Esophagus squamous epithelium (tissue), 5 donors: Measurements from ENCODE around the gene BCL6. TPM values are rescaled to one million over a fixed set of nuclear protein-coding genes. Genes with fewer than 3 reads are reported as not detected.
A peak's percentile ranks its signal among the peaks of the same experiment; 100 is the strongest.

ENCODE experiments used
- DNase-seq: peaks from one replicate; lab custom pipeline; 2025; lab: John Stamatoyannopoulos, UW
- H3K27ac ChIP-seq, 4 donors: fragments of 200-600 bp; sonication (generic); one replicate each; pipeline ENCODE4 v1.5.1; 2016 to 2019; ENCODE audit warnings: mild to moderate bottlenecking in 1 of 4
- H3K27me3 ChIP-seq, 4 donors: fragments of 200-600 bp; sonication (generic); 1 replicate in 3 of 4; 2 replicates in 1 of 4; pipeline versions ENCODE4 v1.5.1 to v1.6.0; 2017 to 2021; ENCODE audit warnings: antibody characterized with exemption in 1 of 4
- H3K36me3 ChIP-seq, 3 donors: fragments of 200-600 bp; sonication (generic); one replicate each; pipeline ENCODE4 v1.5.1; 2016 to 2019
- H3K4me1 ChIP-seq, 3 donors: fragments of 200-600 bp; sonication (generic); one replicate each; pipeline ENCODE4 v1.5.1; 2017 to 2019
- H3K4me3 ChIP-seq, 4 donors: fragments of 200-600 bp; sonication (generic); 1 replicate in 3 of 4; 2 replicates in 1 of 4; pipeline ENCODE4 v1.5.1; 2016 to 2019; ENCODE audit warnings: mild to moderate bottlenecking in 2 of 4, moderate library complexity in 1 of 4
- H3K9me3 ChIP-seq, 3 donors: fragments of 200-600 bp; sonication (generic); one replicate each; pipeline ENCODE4 v1.5.1; 2016 to 2019
- POLR2A ChIP-seq, 4 donors: fragments of 450-650 bp; IDR thresholded peaks; one replicate each; pipeline ENCODE4 v1.6.1; 2017; ENCODE audit warnings: antibody characterized with exemption in 4 of 4, mild to moderate bottlenecking in 4 of 4, moderate library complexity in 3 of 4
- WGBS, 2 donors: methylation state at CpG; one replicate each; pipeline ENCODE4 v1.1.5; 2018; 5-methylcytosine and 5-hydroxymethylcytosine counted together
- intact Hi-C: fragments of 100-400 bp; cut with DNase I; formaldehyde crosslinking; loops from one replicate; pipeline ENCODE4 v1.15.0; 2022
- total RNA-seq, 4 donors: library from RNA; depleted of rRNA; stranded (reverse); fragments of >200 nt; gene quantifications; one replicate each; pipeline ENCODE4 v1.1.0, GENCODE V29; 2016
- TF ChIP-seq, protein P1 (sequence below), 6 experiments: fragments of 450-650 bp in 4 of 6; fragments of 200-600 bp in 2 of 6; sonication (generic) in 2 of 6; IDR thresholded peaks; one replicate each; pipeline ENCODE4 v1.5.1; 2016 to 2019; ENCODE audit warnings: antibody characterized with exemption in 6 of 6, mild to moderate bottlenecking in 4 of 6, moderate library complexity in 4 of 6
- donor health status: DM: yes; HTN: yes; CAD: no.

BCL6 gene
- total RNA-seq, 4 donors from 2014 or later, result 30.8 to 94.4 (median 42.6) TPM

DNA sequence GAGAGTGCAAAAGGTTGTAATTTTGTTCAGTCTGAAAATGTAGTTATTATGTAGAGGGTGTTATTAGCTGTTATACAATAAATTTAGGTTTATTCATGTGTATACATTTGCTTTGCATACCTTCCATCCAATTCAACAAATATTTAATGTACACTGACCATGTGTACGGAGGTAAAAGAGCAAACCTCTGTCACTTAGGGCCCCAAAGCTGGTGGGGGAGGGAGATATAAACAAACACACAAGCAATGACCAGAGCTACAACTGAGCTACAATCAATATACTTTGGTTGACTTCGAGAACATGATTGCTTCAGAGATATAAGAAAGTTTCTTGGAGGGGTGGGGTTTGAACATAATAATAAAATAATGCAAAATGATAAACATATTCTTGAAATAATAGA, 17.5 kb upstream of the BCL6 start:
- Histone ChIP-seq H3K4me1 (peaks cover 0 to 34% (median 17%) of the 10 kb centered on the region in 3 donors), H3K27ac (no peak overlapping the region), H3K9me3 (no peaks in the 10 kb centered on the region), H3K27me3 (no peaks in the 10 kb centered on the region), H3K4me3 (no peak overlapping the region), H3K36me3 (no peaks in the 10 kb centered on the region)
- DNase-seq, result no peak
- intact Hi-C loops, result no loop called here
- WGBS, 2 donors, result 70 to 83% methylated on average over 2 of the region's 2 CpGs
- no peak for TF ChIP-seq POLR2A (IDR thresholded peaks at IDR 0.05)
- TF ChIP-seq, protein P1, sequence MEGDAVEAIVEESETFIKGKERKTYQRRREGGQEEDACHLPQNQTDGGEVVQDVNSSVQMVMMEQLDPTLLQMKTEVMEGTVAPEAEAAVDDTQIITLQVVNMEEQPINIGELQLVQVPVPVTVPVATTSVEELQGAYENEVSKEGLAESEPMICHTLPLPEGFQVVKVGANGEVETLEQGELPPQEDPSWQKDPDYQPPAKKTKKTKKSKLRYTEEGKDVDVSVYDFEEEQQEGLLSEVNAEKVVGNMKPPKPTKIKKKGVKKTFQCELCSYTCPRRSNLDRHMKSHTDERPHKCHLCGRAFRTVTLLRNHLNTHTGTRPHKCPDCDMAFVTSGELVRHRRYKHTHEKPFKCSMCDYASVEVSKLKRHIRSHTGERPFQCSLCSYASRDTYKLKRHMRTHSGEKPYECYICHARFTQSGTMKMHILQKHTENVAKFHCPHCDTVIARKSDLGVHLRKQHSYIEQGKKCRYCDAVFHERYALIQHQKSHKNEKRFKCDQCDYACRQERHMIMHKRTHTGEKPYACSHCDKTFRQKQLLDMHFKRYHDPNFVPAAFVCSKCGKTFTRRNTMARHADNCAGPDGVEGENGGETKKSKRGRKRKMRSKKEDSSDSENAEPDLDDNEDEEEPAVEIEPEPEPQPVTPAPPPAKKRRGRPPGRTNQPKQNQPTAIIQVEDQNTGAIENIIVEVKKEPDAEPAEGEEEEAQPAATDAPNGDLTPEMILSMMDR (IDR thresholded peaks at IDR 0.05), result no peak

DNA sequence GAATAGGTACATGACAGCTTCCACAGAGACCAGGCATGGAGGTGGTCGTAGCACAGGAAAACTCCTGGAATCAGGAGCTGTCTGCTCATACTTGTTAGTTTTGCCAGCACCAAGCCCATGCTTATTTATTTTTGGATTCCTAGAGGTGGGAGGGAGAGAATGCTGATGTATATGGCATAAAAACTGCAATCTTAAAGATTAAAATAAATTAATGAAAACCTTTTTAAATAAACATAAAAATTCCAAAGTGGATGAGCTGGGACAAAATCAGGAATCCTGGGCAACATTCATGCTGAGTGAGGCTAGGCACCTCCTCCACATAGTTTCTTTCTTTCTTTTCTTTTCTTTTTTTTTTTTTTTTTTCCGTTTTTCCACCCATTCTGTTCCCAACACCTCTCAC, 14.3 kb upstream of the BCL6 start:
- Histone ChIP-seq H3K9me3 (no peaks in the 10 kb centered on the region), H3K27me3 (no peaks in the 10 kb centered on the region), H3K4me3 (no peak overlapping the region), H3K36me3 (no peaks in the 10 kb centered on the region), H3K4me1 (peaks cover 0 to 17% (median 13%) of the 10 kb centered on the region in 3 donors), H3K27ac (no peak overlapping the region)
- intact Hi-C loops, result no loop called here
- no peak for TF ChIP-seq POLR2A (IDR thresholded peaks at IDR 0.05)
- TF ChIP-seq, protein P1 (IDR thresholded peaks at IDR 0.05), result no peak
- WGBS, 2 donors, result 66 to 73% methylated on average over 2 of the region's 2 CpGs
- no peak for DNase-seq

DNA sequence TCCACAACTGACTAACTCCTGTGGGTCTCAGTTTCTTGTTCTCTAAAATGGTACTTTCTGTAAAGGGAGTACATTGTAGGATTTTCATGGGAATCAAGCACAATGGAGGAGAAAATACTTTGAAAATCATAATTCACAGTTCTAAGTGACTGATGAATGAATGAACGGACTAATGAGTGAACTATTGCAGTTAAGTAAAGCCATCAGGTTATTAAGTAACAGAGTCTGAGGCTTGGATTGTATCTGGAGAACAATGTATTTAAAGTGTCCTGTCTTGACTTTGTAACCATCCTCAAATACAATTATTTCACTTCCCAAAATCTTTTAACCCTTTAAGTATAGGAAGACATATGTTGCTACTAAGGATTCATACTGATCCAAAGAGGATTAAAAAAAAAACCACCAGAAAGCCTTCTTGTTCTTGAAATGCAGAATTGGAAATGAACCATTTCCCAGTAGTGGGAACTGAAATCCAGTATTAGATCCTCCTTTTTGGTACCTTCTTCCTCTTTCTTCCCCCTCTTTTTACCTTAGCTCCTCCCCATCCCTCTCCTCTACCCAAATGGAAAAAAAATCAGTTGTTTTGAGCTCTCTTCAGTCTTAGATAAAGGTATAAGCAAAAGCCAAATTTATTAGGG, 13.2 kb upstream of the BCL6 start:
- Histone ChIP-seq H3K27me3 (no peaks in the 10 kb centered on the region), H3K27ac (no peak overlapping the region), H3K36me3 (no peaks in the 10 kb centered on the region), H3K4me3 (no peak overlapping the region), H3K9me3 (no peaks in the 10 kb centered on the region), H3K4me1 (peaks cover 0 to 6% (median 3%) of the 10 kb centered on the region in 3 donors)
- WGBS, 2 donors, result 83 to 89% methylated on average over 1 of the region's 1 CpG
- intact Hi-C loops, result no loop called here
- TF ChIP-seq, protein P1 (IDR thresholded peaks at IDR 0.05), result no peak
- no peak for TF ChIP-seq POLR2A (IDR thresholded peaks at IDR 0.05)
- DNase-seq, result no peak

DNA sequence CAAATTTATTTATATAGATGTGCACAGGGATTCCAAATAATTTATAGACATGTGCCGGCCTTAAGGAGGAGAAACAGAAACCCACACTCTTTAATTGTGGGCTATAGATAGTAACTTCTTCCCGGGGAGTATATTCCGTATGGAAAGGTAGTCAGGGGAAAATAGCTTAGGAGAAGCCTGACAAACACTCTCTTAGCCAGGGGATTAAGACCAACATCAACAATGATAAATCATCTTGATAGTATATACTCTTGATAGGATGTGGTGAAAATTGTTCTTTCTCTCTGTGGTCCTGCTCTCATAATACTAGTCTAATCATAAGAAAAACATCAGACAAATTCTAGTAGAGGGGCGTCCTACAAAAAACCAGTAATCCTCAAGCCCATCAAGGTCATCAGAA, 8.2 kb upstream of the BCL6 start:
- Histone ChIP-seq H3K36me3 (no peaks in the 10 kb centered on the region), H3K27ac (no peak overlapping the region), H3K4me3 (no peak overlapping the region), H3K9me3 (no peaks in the 10 kb centered on the region), H3K27me3 (no peaks in the 10 kb centered on the region), H3K4me1 (peaks cover 17 to 33% (median 23%) of the 10 kb centered on the region in 3 donors)
- TF ChIP-seq, protein P1 (IDR thresholded peaks at IDR 0.05), result no peak
- intact Hi-C loops, result no loop called here
- DNase-seq, result no peak
- 75 to 78% methylated on average over 4 of the region's 4 CpGs for WGBS, 2 donors

DNA sequence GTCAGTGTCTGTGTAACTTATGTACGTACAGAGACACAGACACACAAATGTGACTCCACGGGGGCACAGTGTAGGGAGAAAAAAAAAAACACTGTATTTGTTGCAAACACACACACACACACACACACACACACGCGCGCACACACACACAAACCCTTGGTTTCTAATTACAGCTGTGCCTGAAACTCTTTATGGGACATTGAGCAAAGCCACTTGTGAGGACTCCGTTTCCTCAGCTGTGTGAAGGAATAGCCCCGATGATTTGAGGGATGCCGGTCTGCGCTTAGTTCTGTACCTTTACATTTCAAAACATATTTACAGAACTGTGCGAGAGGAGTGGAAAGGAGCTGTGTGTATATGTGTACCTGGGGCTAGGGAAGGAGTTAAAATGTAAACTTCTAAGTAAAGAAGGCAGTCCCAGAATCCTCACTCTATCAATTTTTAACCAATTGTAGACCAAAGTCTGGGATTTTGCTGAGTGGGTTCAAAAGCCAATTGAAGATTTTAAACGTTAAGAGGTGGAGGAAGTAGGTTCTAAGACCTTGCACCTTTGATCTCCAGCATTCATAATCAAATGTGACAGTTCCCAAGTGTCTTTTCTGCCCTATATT, 5.3 kb upstream of the BCL6 start:
- Histone ChIP-seq H3K9me3 (no peaks in the 10 kb centered on the region), H3K4me1 (peaks cover 17 to 60% (median 39%) of the 10 kb centered on the region in 3 donors), H3K27ac (peak overlapping the region; percentile 72 to 99 (median 90)), H3K27me3 (no peaks in the 10 kb centered on the region), H3K4me3 (peak overlapping the region; percentile 5 to 53 (median 18)), H3K36me3 (no peaks in the 10 kb centered on the region)
- no peak for TF ChIP-seq POLR2A (IDR thresholded peaks at IDR 0.05)
- TF ChIP-seq, protein P1 (IDR thresholded peaks at IDR 0.05), result no peak
- 26 to 32% methylated on average over 11 of the region's 11 CpGs for WGBS, 2 donors
- DNase-seq, result no peak
- intact Hi-C loops, result no loop called here
